ENCODE results near the gene GAB3.

DNA sequence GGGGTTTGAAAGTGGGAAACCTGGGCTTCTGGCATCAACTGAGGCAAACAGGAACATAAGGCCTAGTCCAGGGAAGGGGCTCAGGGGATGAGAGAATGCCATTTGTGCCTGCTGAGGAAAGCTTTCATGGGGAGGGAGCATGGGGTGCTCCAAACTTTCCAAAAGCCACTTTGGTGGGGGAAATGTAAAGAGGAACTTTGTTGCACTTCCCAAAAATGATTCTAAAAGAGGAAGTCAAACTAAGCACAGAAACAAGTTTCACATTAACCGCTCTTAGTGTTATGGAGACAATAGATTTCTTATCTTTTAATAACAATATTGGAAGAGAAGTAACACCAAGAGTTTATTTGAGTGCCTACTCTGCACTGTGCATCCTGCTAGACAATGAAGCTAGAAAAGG is 32.3 kb downstream of the GAB3 start:
- TF ChIP-seq CTCF (IDR thresholded peaks at IDR 0.05; ENCODE audit: low read length): no peak
- no peak for TF ChIP-seq EZH2 (IDR thresholded peaks at IDR 0.05; ENCODE audit: borderline replicate concordance, low read length)
